ENCODE measurements around the gene TWIST1.

DNA sequence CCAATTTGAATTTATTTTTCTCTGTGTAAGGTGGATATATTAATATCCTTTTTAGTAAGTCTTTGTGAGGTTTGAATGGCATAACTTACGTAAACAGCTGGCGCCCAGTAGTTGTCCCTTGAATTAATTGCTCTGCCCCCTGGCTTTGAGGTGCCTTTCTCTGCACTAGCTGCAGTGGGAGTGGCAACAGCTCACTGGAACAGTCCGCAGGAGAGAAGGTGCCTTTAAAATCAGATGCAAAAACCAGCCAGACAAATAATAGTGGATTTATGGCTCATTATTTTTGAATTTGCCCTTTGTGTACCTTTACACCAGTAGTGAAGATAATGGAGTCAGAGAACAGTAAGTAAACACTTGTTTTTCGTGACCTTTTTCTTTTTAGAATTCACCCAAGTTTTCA is 16.0 kb upstream of the TWIST1 start:
- TF ChIP-seq TAF1 (IDR thresholded peaks at IDR 0.05; ENCODE audit: low read depth) (no peak), CEBPB (IDR thresholded peaks at IDR 0.05) (no peak), CREB1 (IDR thresholded peaks at IDR 0.05; ENCODE audit: low read depth) (no peak), EP300 (IDR thresholded peaks at IDR 0.05; ENCODE audit: borderline replicate concordance) (no peak), FOXM1 (IDR thresholded peaks at IDR 0.05; ENCODE audit: borderline replicate concordance, low read depth) (no peak), EGR1 (IDR thresholded peaks at IDR 0.05) (no peak), ZBTB7A (IDR thresholded peaks at IDR 0.05; ENCODE audit: low read depth) (no peak), TEAD4 (IDR thresholded peaks at IDR 0.05) (no peak)
- TF ChIP-seq, protein P1, sequence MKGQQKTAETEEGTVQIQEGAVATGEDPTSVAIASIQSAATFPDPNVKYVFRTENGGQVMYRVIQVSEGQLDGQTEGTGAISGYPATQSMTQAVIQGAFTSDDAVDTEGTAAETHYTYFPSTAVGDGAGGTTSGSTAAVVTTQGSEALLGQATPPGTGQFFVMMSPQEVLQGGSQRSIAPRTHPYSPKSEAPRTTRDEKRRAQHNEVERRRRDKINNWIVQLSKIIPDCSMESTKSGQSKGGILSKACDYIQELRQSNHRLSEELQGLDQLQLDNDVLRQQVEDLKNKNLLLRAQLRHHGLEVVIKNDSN (IDR thresholded peaks at IDR 0.05) = no peak
- TF ChIP-seq, protein P2, sequence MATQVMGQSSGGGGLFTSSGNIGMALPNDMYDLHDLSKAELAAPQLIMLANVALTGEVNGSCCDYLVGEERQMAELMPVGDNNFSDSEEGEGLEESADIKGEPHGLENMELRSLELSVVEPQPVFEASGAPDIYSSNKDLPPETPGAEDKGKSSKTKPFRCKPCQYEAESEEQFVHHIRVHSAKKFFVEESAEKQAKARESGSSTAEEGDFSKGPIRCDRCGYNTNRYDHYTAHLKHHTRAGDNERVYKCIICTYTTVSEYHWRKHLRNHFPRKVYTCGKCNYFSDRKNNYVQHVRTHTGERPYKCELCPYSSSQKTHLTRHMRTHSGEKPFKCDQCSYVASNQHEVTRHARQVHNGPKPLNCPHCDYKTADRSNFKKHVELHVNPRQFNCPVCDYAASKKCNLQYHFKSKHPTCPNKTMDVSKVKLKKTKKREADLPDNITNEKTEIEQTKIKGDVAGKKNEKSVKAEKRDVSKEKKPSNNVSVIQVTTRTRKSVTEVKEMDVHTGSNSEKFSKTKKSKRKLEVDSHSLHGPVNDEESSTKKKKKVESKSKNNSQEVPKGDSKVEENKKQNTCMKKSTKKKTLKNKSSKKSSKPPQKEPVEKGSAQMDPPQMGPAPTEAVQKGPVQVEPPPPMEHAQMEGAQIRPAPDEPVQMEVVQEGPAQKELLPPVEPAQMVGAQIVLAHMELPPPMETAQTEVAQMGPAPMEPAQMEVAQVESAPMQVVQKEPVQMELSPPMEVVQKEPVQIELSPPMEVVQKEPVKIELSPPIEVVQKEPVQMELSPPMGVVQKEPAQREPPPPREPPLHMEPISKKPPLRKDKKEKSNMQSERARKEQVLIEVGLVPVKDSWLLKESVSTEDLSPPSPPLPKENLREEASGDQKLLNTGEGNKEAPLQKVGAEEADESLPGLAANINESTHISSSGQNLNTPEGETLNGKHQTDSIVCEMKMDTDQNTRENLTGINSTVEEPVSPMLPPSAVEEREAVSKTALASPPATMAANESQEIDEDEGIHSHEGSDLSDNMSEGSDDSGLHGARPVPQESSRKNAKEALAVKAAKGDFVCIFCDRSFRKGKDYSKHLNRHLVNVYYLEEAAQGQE (IDR thresholded peaks at IDR 0.05; ENCODE audit: low read depth) = no peak
- TF ChIP-seq, protein P3, sequence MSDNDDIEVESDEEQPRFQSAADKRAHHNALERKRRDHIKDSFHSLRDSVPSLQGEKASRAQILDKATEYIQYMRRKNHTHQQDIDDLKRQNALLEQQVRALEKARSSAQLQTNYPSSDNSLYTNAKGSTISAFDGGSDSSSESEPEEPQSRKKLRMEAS (IDR thresholded peaks at IDR 0.05) = no peak
